AG04450 (cell line): ENCODE results near the gene STK38. TPM values are rescaled to one million over a fixed set of nuclear protein-coding genes. Genes with fewer than 3 reads are reported as not detected.

Experiments used
- CTCF ChIA-PET: fragments of 300-600, 350-600 bp; formaldehyde crosslinking; extraction: SDS; loops from one replicate; lab custom pipeline; 2022; ENCODE audit warnings: antibody characterized with exemption, inconsistent platforms; lab: Charles Lee
- POLR2A ChIA-PET: fragments of 350-600 bp; formaldehyde crosslinking; extraction: SDS; loops from one replicate; lab custom pipeline; 2021; ENCODE audit warnings: antibody characterized with exemption, inconsistent platforms; lab: Yijun Ruan, JAX
- DNase-seq: peaks from one replicate; pipeline ENCODE4 v3.0.0-alpha.2; 2011; ENCODE audit warnings: low read depth, low spot score
- H3K27ac ChIP-seq: one replicate; pipeline ENCODE4 v1.5.1; 2012; ENCODE audit warnings: low read depth, low read length, control low read depth
- H3K27me3 ChIP-seq: one replicate; pipeline ENCODE4 v1.6.0; 2012; ENCODE audit warnings: low read length; ENCODE audit not compliant: control insufficient read depth, insufficient read depth
- H3K4me3 ChIP-seq: 2 replicates; pipeline ENCODE4 v1.5.1; 2011; ENCODE audit warnings: mild to moderate bottlenecking, low read depth, low read length, control low read depth
- H3K9me3 ChIP-seq: 2 replicates; pipeline ENCODE4 v1.5.1; 2012; ENCODE audit warnings: low read length; ENCODE audit not compliant: control insufficient read depth, insufficient read depth
- CTCF ChIP-seq: IDR thresholded peaks from 2 replicates; pipeline ENCODE4 v1.5.1; 2011; ENCODE audit warnings: low read depth, low read length, control low read depth, inconsistent platforms
- polyA plus RNA-seq: library from polyadenylated mRNA; depleted of rRNA; stranded (reverse); fragments of >200 nt; gene quantifications from 2 replicates; pipeline ENCODE4 v1.2.3, GENCODE V29; 2011

STK38 gene
- polyA plus RNA-seq, 1 experiment: 34.9 TPM

GRCh38 chr6:36516988-36517387 lies 30.3 kb downstream of the STK38 start:
- Histone ChIP-seq H3K27ac (no peak overlapping the region), H3K4me3 (no peak overlapping the region), H3K9me3 (no peaks in the 10 kb centered on the region), H3K27me3 (no peaks in the 10 kb centered on the region)
- no peak for DNase-seq
- ChIA-PET POLR2A (no interaction called here), CTCF (no interaction called here)
- no peak for TF ChIP-seq CTCF

GRCh38 chr6:36516559-36516958 lies 30.7 kb downstream of the STK38 start:
- CTCF ChIA-PET: no interaction called here
- POLR2A ChIA-PET: no interaction called here
- no peak overlapping the region for H3K27ac ChIP-seq
- DNase-seq: no peak
- no peaks in the 10 kb centered on the region for H3K9me3 ChIP-seq
- H3K4me3 ChIP-seq: no peak overlapping the region
- no peaks in the 10 kb centered on the region for H3K27me3 ChIP-seq
- no peak for TF ChIP-seq CTCF

- TF ChIP-seq CTCF: no peak
- POLR2A ChIA-PET: no interaction called here
- CTCF ChIA-PET: no interaction called here
Measured at GRCh38 chr6:36515844-36516243, 31.4 kb downstream of the STK38 start.

GRCh38 chr6:36514554-36515456 lies 32.5 kb downstream of the STK38 start:
- CTCF ChIA-PET: no interaction called here
- Histone ChIP-seq H3K4me3 (no peak overlapping the region), H3K27ac (no peak overlapping the region), H3K9me3 (peaks cover 6% of the 10 kb centered on the region; the same call in 1 of the 2 replicates), H3K27me3 (no peaks in the 10 kb centered on the region)
- POLR2A ChIA-PET: no interaction called here
- TF ChIP-seq CTCF: no peak
- no peak for DNase-seq

More at GRCh38 chr6:36515844-36516243, 31.4 kb downstream of the STK38 start:
- no peak for DNase-seq
- no peak overlapping the region for H3K4me3 ChIP-seq
- no peaks in the 10 kb centered on the region for H3K27me3 ChIP-seq
- H3K9me3 ChIP-seq: no peaks in the 10 kb centered on the region
- H3K27ac ChIP-seq: no peak overlapping the region

- CTCF ChIA-PET: no interaction called here
Measured at GRCh38 chr6:36510365-36510764, 36.9 kb downstream of the STK38 start.

More at GRCh38 chr6:36510365-36510764, 36.9 kb downstream of the STK38 start:
- H3K4me3 ChIP-seq: no peak overlapping the region
- DNase-seq: no peak
- peaks cover 6% of the 10 kb centered on the region; the same call in 1 of the 2 replicates for H3K9me3 ChIP-seq
- H3K27me3 ChIP-seq: no peaks in the 10 kb centered on the region
- TF ChIP-seq CTCF: no peak
- POLR2A ChIA-PET: no interaction called here
- H3K27ac ChIP-seq: no peak overlapping the region
